NCI-H128 (cell line): ENCODE data around the gene WDR90.
A peak's percentile ranks its signal among the peaks of the same experiment; 100 is the strongest.
"Not testable (repeated sequence)": the region's sequence is repeated elsewhere in the genome, so short reads cannot be mapped to it uniquely, and the experiment has no call there.

Source experiments
- DNase-seq: peaks from one replicate; lab custom pipeline; 2025; ENCODE audit not compliant: unreplicated experiment; lab: John Stamatoyannopoulos, UW

WDR90 gene

GRCh38 chr16:704552-705380 is 55.6 kb downstream of the WDR90 start:
- no peak for DNase-seq

GRCh38 chr16:705431-706188 is 56.4 kb downstream of the WDR90 start, which contains the start of gene FBXL16:
FBXL16 (minus strand) TSS chr16:705801; CDS start chr16:697405, 8,396 bp downstream.
- DNase-seq, result peak; percentile 32

GRCh38 chr16:706189-707061 is 57.3 kb downstream of the WDR90 start:
- no peak for DNase-seq

GRCh38 chr16:707062-707538 is 57.9 kb downstream of the WDR90 start:
- no peak for DNase-seq

- DNase-seq, result no peak
Observed at GRCh38 chr16:708019-708418, 58.9 kb downstream of the WDR90 start.

GRCh38 chr16:708959-709358 is 59.8 kb downstream of the WDR90 start:
- DNase-seq, result no peak

GRCh38 chr16:709566-710499 is 60.7 kb downstream of the WDR90 start:
- peak; percentile 80 for DNase-seq

- DNase-seq, result no peak
Observed at GRCh38 chr16:710500-711075, 61.4 kb downstream of the WDR90 start.

- no peak for DNase-seq
Observed at GRCh38 chr16:711084-711483, 61.9 kb downstream of the WDR90 start.

GRCh38 chr16:711548-712320 is 62.6 kb downstream of the WDR90 start:
- no peak for DNase-seq

GRCh38 chr16:712740-713250 is 63.6 kb downstream of the WDR90 start:
- DNase-seq, result not testable (repeated sequence)

- no peak for DNase-seq
Observed at GRCh38 chr16:714079-714478, 64.9 kb downstream of the WDR90 start.

GRCh38 chr16:714558-715476 is 65.7 kb downstream of the WDR90 start, which contains the start of gene METRN:
METRN (plus strand) TSS chr16:715118; CDS start chr16:715290, 172 bp downstream.
- no peak for DNase-seq

GRCh38 chr16:715477-716199 is 66.5 kb downstream of the WDR90 start:
- DNase-seq, result no peak

GRCh38 chr16:716200-716568 is 67.0 kb downstream of the WDR90 start:
- DNase-seq, result no peak

- DNase-seq, result no peak
Observed at GRCh38 chr16:716768-717325, 67.7 kb downstream of the WDR90 start.
